T-helper 1 cell treated with Interleukin-12 subunit alpha and Interleukin-12 subunit beta and Interleukin-4 antibody, amounts not matched to agents 30 μg/mL and 1 μg/mL, for 36 hours (primary cell): Measurements from ENCODE around the gene SH3RF3.

Experiments used
- H3K27ac Mint-ChIP-seq: one replicate; pipeline ENCODE4 v1.8.0; 2021; ENCODE audit warnings: mild to moderate bottlenecking, mixed read lengths
- H3K27me3 Mint-ChIP-seq: one replicate; pipeline ENCODE4 v1.8.0; 2021; ENCODE audit warnings: low read depth, mixed read lengths
- H3K36me3 Mint-ChIP-seq: one replicate; pipeline ENCODE4 v1.8.0; 2021; ENCODE audit warnings: low read depth, mixed read lengths
- H3K4me1 Mint-ChIP-seq: one replicate; pipeline ENCODE4 v1.8.0; 2021; ENCODE audit warnings: low read depth, mixed read lengths
- H3K4me3 Mint-ChIP-seq: one replicate; pipeline ENCODE4 v1.8.0; 2021; ENCODE audit warnings: mild to moderate bottlenecking, moderate library complexity, mixed read lengths
- H3K9me3 Mint-ChIP-seq: one replicate; pipeline ENCODE4 v1.8.0; 2021; ENCODE audit warnings: mixed read lengths

Gene SH3RF3

DNA sequence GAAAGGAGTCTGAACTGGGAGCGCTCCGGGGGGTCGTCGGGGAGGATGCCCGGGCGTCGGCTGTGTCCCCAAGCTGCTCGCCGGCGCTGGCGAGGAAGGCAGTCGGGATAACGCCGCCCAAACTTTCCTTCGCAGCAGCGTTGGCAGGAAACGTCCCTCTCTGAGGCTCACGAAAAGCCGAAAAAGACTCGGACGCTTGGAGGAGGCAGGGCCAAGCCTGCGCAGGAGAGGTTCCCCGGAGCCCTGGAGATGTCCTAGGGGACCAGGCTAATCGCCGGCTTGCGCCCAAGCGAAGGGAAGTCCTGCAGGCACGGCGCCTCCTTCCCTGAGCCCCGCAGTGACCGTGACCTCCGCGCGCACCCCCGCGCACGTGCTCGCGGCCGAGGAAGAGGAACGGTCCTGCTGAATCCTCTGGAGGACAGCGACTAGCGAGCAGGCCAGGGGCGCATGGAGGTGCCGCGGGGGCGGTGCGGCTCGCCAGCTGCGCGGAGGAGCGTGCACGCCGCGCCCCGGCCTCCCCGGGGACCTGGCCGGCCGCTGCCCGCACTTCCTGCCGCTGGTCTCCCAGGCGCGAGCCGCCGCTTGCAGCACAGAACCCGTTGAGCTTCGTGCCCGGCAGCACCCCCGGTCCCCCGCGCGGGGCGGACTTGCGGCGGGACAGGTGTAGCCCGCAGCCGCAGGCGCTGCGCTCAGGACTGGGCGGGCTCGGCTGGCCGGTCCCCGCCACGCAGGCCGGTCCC lies at the start of gene SH3RF3:
SH3RF3 (plus strand) TSS at position 590 of the 740 bp plus-strand sequence.
- peak within 1 kb of the TSS; percentile 84 for H3K4me3 Mint-ChIP-seq
- peaks cover 2% of the 10 kb centered on the region for H3K36me3 Mint-ChIP-seq
- peak within 1 kb of the TSS; percentile 83 for H3K27ac Mint-ChIP-seq
- H3K27me3 Mint-ChIP-seq: peaks cover 68% of the 10 kb centered on the region
- peaks cover 10% of the 10 kb centered on the region for H3K4me1 Mint-ChIP-seq
- H3K9me3 Mint-ChIP-seq: no peaks in the 10 kb centered on the region

DNA sequence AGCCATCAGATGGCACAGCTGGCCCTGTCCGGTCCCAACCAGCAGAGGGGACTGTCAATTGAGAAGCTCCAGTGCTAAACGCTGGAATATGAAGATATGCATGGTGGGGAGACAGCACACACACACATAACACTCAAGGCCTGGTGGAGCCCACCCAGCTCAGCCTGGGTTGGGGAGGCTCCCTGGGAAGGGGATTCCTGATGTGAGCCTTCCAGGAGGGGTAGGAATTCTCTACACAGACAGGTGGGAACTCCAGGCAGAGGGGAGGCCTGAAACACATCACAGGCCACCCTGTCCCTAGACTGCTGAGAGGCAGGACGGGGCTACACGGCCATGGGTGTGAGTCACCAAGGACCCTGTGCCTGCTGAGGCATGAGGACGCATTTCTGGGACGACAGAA lies 49.4 kb upstream of the SH3RF3 start:
- H3K27ac Mint-ChIP-seq: no peak overlapping the region
- H3K4me3 Mint-ChIP-seq: no peak overlapping the region
- H3K9me3 Mint-ChIP-seq: no peaks in the 10 kb centered on the region
- H3K4me1 Mint-ChIP-seq: no peaks in the 10 kb centered on the region
- peaks cover 4% of the 10 kb centered on the region for H3K27me3 Mint-ChIP-seq
- H3K36me3 Mint-ChIP-seq: no peaks in the 10 kb centered on the region

DNA sequence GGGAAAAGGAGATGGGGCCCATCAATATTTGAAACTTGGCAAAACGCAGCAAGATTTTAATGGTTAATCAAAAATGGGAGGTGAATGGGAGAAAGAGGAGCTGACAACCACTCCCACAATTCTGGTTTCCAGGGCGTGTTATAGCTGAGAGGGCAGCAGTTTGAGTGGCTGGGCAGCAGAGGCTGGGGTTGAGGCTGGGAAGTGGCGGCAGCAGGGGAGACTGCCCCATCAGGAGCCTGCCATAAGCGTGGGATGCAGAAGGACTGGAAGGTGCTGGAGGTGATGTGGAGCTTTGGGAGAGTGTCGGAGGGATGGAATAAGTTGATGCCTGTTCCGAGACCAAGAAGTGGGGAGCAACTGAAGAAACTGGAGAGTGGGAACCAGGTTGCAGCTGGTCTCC lies 48.9 kb upstream of the SH3RF3 start:
- no peaks in the 10 kb centered on the region for H3K4me1 Mint-ChIP-seq
- no peaks in the 10 kb centered on the region for H3K36me3 Mint-ChIP-seq
- no peaks in the 10 kb centered on the region for H3K9me3 Mint-ChIP-seq
- peaks cover 4% of the 10 kb centered on the region for H3K27me3 Mint-ChIP-seq
- H3K27ac Mint-ChIP-seq: no peak overlapping the region
- no peak overlapping the region for H3K4me3 Mint-ChIP-seq

- Mint-ChIP-seq H3K36me3 (no peaks in the 10 kb centered on the region), H3K4me1 (no peaks in the 10 kb centered on the region), H3K27me3 (peaks cover 4% of the 10 kb centered on the region), H3K9me3 (no peaks in the 10 kb centered on the region), H3K27ac (no peak overlapping the region), H3K4me3 (no peak overlapping the region)
Observed at GRCh38 chr2:109080757-109081156, 48.2 kb upstream of the SH3RF3 start.

- H3K4me3 Mint-ChIP-seq: no peak overlapping the region
- peaks cover 4% of the 10 kb centered on the region for H3K27me3 Mint-ChIP-seq
- H3K27ac Mint-ChIP-seq: no peak overlapping the region
- no peaks in the 10 kb centered on the region for H3K36me3 Mint-ChIP-seq
- H3K4me1 Mint-ChIP-seq: no peaks in the 10 kb centered on the region
- H3K9me3 Mint-ChIP-seq: no peaks in the 10 kb centered on the region
Observed at GRCh38 chr2:109081374-109081773, 47.6 kb upstream of the SH3RF3 start.

GRCh38 chr2:109083771-109084170 lies 45.2 kb upstream of the SH3RF3 start:
- Mint-ChIP-seq H3K9me3 (no peaks in the 10 kb centered on the region), H3K27me3 (no peaks in the 10 kb centered on the region), H3K36me3 (no peaks in the 10 kb centered on the region), H3K4me3 (no peak overlapping the region), H3K27ac (no peak overlapping the region), H3K4me1 (no peaks in the 10 kb centered on the region)

DNA sequence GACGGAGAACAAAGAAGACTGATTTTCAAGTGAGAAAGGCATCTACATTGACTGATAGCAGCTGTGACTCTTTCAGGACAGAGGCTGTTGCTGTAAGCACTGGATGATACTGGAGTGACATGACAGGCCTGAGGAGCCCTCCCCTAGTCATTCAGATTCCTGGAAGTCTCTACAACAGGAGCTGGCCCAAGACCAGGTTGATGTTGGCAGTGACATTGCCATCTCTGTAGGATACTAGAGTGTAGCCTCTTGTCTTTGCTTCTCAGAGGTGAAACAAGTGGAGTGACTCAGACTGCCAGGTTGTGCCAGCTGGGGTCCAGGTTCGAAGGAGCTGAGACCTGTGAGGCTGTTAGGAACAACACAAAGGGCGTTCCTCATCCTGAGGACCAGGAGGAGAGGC lies 44.7 kb upstream of the SH3RF3 start:
- Mint-ChIP-seq H3K4me3 (no peak overlapping the region), H3K36me3 (no peaks in the 10 kb centered on the region), H3K9me3 (no peaks in the 10 kb centered on the region), H3K27ac (no peak overlapping the region), H3K4me1 (no peaks in the 10 kb centered on the region), H3K27me3 (no peaks in the 10 kb centered on the region)

DNA sequence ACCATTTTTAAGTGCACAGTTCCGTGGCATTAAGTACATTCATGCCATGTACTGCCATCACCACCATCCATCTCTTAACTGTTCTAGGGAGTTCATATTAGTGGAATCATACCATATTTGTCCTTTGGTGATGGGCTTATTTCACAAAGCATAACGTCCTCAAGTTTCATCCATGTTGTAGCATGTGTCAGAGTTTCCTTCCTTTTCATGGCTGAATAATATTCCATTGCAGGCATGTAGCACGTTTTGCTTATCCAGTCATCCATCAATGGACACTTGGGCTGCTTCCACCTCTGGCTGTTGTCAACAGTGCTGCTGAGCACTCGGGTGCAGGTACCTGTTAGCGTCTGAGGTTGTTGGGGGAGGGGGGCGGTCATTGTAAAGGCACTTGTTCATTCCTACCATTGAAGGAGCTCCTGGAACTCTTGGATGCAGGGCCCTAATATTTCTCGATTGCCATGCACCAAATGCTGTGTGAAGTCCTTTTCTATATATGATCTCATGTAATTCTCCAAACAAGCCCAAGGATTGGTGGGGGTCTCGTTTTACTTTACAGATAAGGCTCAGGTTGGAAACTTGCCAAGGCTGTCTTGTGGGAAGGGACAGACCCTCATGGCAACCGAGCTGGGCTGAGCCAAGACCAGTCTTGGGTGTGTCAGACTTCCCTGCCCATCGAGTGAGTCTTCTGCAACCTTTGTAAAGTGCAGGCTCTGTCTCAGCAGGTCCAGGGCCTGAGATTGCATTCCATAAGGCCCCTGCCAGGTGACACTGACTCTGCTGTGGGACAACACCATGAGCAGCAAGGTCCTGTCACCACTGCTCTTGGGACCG lies 42.9 kb upstream of the SH3RF3 start:
- Mint-ChIP-seq H3K27me3 (no peaks in the 10 kb centered on the region), H3K36me3 (no peaks in the 10 kb centered on the region), H3K9me3 (no peaks in the 10 kb centered on the region), H3K4me3 (no peak overlapping the region), H3K27ac (no peak overlapping the region), H3K4me1 (no peaks in the 10 kb centered on the region)

- Mint-ChIP-seq H3K9me3 (no peaks in the 10 kb centered on the region), H3K27me3 (no peaks in the 10 kb centered on the region), H3K36me3 (no peaks in the 10 kb centered on the region), H3K4me1 (no peaks in the 10 kb centered on the region), H3K4me3 (no peak overlapping the region), H3K27ac (no peak overlapping the region)
Observed at GRCh38 chr2:109086743-109087020, 42.3 kb upstream of the SH3RF3 start.

DNA sequence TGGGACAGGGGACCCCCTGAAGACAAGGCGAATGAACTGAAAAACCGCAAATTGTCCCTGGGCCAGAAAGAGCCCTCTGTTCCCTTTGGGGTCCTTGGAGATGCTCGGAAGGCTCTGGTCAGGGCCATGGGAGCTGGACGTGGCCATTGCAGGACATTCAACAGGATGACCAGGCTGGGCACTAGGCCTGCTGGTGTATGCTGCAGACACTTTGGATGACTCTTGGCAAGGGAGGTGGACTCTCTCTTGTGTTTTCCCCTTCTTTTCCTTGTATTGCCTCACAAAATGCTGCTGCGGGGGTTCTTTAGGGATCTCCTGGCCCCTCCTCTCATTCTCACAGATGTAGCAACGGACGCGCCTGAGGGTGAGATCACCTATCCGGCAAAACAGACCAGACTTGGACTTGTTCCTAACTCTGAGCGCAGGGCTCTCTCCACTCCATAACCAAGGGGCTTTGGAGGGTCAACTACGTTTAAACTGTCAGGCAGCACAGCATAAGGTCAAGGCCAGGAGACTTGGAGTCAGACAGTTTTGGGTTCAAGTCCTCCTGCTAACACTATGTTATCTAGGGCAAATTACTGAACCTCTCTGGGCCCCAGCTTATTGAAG lies 41.8 kb upstream of the SH3RF3 start:
- Mint-ChIP-seq H3K27ac (no peak overlapping the region), H3K4me1 (no peaks in the 10 kb centered on the region), H3K27me3 (no peaks in the 10 kb centered on the region), H3K9me3 (no peaks in the 10 kb centered on the region), H3K4me3 (no peak overlapping the region), H3K36me3 (no peaks in the 10 kb centered on the region)

DNA sequence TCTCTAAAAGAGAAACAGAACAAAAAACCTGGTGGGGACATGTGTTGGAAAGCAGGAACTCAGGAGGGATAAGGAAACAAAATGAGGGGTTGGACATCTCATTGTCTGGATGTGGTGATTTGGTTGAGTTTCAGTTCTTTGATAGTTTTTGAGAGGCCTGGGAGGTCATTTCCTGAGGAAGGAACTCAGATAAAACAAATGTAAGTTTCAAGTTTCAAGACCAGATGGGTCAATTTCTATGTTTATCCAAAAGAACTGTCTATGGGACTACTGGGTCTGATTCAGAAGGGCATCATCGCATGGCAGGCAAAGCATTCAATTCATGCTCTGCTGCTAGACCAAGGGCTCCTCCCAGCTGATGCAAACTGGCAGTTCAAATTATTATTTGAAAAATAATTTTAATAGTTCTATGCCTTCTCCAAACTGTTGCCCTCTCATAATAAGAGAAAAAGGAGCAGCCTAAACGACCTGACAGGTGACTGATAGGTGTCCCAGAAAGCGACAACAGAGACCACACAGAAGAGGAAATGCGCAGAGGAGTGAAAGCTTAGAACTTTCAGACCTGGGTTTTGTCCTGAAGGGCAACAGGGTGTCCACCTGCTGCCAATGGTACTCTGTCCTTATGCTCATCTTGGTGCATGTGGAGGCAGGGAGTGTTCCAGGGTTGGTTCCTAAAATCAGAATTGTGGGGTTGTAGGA lies 39.3 kb upstream of the SH3RF3 start:
- H3K36me3 Mint-ChIP-seq: no peaks in the 10 kb centered on the region
- no peak overlapping the region for H3K4me3 Mint-ChIP-seq

GRCh38 chr2:109091526-109091925 lies 37.5 kb upstream of the SH3RF3 start:
- H3K4me3 Mint-ChIP-seq: no peak overlapping the region
- peaks cover 13% of the 10 kb centered on the region for H3K9me3 Mint-ChIP-seq
- no peaks in the 10 kb centered on the region for H3K4me1 Mint-ChIP-seq
- H3K36me3 Mint-ChIP-seq: no peaks in the 10 kb centered on the region
- no peak overlapping the region for H3K27ac Mint-ChIP-seq
- no peaks in the 10 kb centered on the region for H3K27me3 Mint-ChIP-seq

More for the DNA sequence above, 39.3 kb upstream of the SH3RF3 start:
- H3K27ac Mint-ChIP-seq: no peak overlapping the region
- no peaks in the 10 kb centered on the region for H3K4me1 Mint-ChIP-seq
- peaks cover 9% of the 10 kb centered on the region for H3K9me3 Mint-ChIP-seq
- no peaks in the 10 kb centered on the region for H3K27me3 Mint-ChIP-seq

- Mint-ChIP-seq H3K9me3 (peaks cover 13% of the 10 kb centered on the region), H3K27me3 (peaks cover 6% of the 10 kb centered on the region), H3K27ac (no peak overlapping the region), H3K4me1 (no peaks in the 10 kb centered on the region), H3K4me3 (no peak overlapping the region), H3K36me3 (no peaks in the 10 kb centered on the region)
Observed at GRCh38 chr2:109094144-109094543, 34.9 kb upstream of the SH3RF3 start.

DNA sequence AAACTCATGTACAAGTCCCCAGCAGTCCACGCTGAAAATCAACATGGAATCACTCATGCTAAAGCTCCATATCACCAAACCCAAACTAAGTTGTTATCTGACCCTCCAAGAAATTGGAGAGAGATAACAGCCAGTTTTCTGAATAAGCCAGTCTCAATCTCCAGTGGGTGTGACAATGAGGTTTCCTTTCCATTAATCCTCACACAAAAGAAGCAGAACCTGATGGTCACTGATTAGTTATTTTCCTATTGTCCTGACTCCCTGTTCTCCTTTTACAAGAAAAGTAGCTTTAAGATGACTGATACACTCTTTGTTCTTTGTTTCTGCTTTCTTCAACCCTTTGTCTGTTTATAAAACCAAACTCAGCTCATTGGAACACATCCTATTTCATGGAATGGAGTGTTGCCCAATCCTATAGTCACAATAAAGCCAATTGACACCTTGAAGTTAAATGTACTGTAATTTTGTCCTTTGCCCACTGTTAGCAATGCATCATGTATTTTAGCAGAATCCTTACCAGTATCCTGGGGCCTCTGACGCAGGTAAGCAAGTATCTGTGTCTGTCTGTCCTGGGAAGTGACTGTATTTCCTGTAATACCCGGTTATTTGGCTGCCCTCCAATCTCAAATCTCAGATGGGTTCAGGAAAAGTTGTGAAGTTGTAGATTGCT lies 30.6 kb upstream of the SH3RF3 start:
- peaks cover 13% of the 10 kb centered on the region for H3K9me3 Mint-ChIP-seq
- no peaks in the 10 kb centered on the region for H3K36me3 Mint-ChIP-seq
- no peak overlapping the region for H3K4me3 Mint-ChIP-seq
- peaks cover 16% of the 10 kb centered on the region for H3K27me3 Mint-ChIP-seq
- H3K27ac Mint-ChIP-seq: no peak overlapping the region
- H3K4me1 Mint-ChIP-seq: no peaks in the 10 kb centered on the region
